H9 (cell line): ENCODE results near the gene SPDEF. TPM values are rescaled to one million over a fixed set of nuclear protein-coding genes. Genes with fewer than 3 reads are reported as not detected.

Experiments used
- DNase-seq: peaks from one replicate; pipeline ENCODE4 v3.0.0-alpha.2; 2017
- H2AFZ ChIP-seq: one replicate; pipeline ENCODE4 v1.6.1; 2013; ENCODE audit warnings: mild to moderate bottlenecking, low read length, control low read depth, moderate library complexity
- H2AK5ac ChIP-seq: 2 replicates; pipeline ENCODE4 v1.6.1; 2013; ENCODE audit warnings: low read length, control low read depth, mixed read lengths; ENCODE audit not compliant: insufficient read length
- H2BK120ac ChIP-seq: one replicate; pipeline ENCODE4 v1.6.1; 2013; ENCODE audit warnings: low read depth, mild to moderate bottlenecking, low read length, control low read depth, inconsistent platforms; ENCODE audit not compliant: poor library complexity, severe bottlenecking
- H2BK12ac ChIP-seq: 2 replicates; pipeline ENCODE4 v1.6.1; 2013; ENCODE audit warnings: low read length, control low read depth, mixed read lengths, low read depth; ENCODE audit not compliant: insufficient read length
- H2BK15ac ChIP-seq: 2 replicates; pipeline ENCODE4 v1.6.1; 2013; ENCODE audit warnings: low read depth, low read length, control low read depth
- H2BK20ac ChIP-seq: one replicate; pipeline ENCODE4 v1.6.1; 2013; ENCODE audit warnings: low read depth, mild to moderate bottlenecking, low read length, control low read depth, inconsistent platforms; ENCODE audit not compliant: poor library complexity, severe bottlenecking
- H2BK5ac ChIP-seq: 2 replicates; pipeline ENCODE4 v1.6.1; 2013; ENCODE audit warnings: low read length, control low read depth, mixed read lengths; ENCODE audit not compliant: insufficient read length
- H3K14ac ChIP-seq: 2 replicates; pipeline ENCODE4 v1.6.1; 2013; ENCODE audit warnings: low read length, control low read depth; ENCODE audit not compliant: insufficient read depth
- H3K18ac ChIP-seq: 2 replicates; pipeline ENCODE4 v1.6.1; 2013; ENCODE audit warnings: low read depth, mild to moderate bottlenecking, mixed read lengths, low read length, control low read depth; ENCODE audit not compliant: insufficient read length
- H3K23ac ChIP-seq: 2 replicates; pipeline ENCODE4 v1.6.1; 2013; ENCODE audit warnings: low read length, control low read depth, mixed read lengths, low read depth; ENCODE audit not compliant: insufficient read length
- H3K23me2 ChIP-seq: 2 replicates; pipeline ENCODE4 v1.6.1; 2013; ENCODE audit warnings: low read depth, mild to moderate bottlenecking, mixed read lengths, low read length, control low read depth; ENCODE audit not compliant: insufficient read length, poor library complexity, severe bottlenecking
- H3K27ac ChIP-seq: 2 replicates; pipeline ENCODE4 v1.5.1; 2013; ENCODE audit warnings: low read length, control low read depth, mixed read lengths, low read depth; ENCODE audit not compliant: insufficient read length
- H3K27me3 ChIP-seq: 2 replicates; pipeline ENCODE4 v1.6.1; 2013; ENCODE audit warnings: low read length, control low read depth, inconsistent platforms; ENCODE audit not compliant: insufficient read depth
- H3K4ac ChIP-seq: 2 replicates; pipeline ENCODE4 v1.6.1; 2013; ENCODE audit warnings: low read depth, mild to moderate bottlenecking, control low read depth, inconsistent platforms, low read length, moderate library complexity
- H3K4me1 ChIP-seq: 2 replicates; pipeline ENCODE4 v1.6.1; 2013; ENCODE audit warnings: low read length, control low read depth, inconsistent platforms; ENCODE audit not compliant: insufficient read depth
- H3K4me2 ChIP-seq: 2 replicates; pipeline ENCODE4 v1.6.1; 2013; ENCODE audit warnings: low read length, control low read depth, mixed read lengths; ENCODE audit not compliant: insufficient read length, insufficient read depth
- H3K56ac ChIP-seq: 2 replicates; pipeline ENCODE4 v1.6.1; 2013; ENCODE audit warnings: low read depth, mild to moderate bottlenecking, mixed read lengths, low read length, control low read depth; ENCODE audit not compliant: insufficient read length
- H3K79me1 ChIP-seq: 2 replicates; pipeline ENCODE4 v1.6.1; 2013; ENCODE audit warnings: low read depth, mild to moderate bottlenecking, moderate library complexity, low read length, control low read depth, inconsistent platforms; ENCODE audit not compliant: insufficient read depth, poor library complexity, severe bottlenecking
- H3K79me2 ChIP-seq: 2 replicates; pipeline ENCODE4 v1.6.1; 2013; ENCODE audit warnings: low read length, control low read depth, inconsistent platforms; ENCODE audit not compliant: insufficient read depth
- H3K9ac ChIP-seq: 2 replicates; pipeline ENCODE4 v1.6.1; 2013; ENCODE audit warnings: low read length, control low read depth, mixed read lengths; ENCODE audit not compliant: insufficient read length; ENCODE audit errors: extremely low read depth
- H3K9me3 ChIP-seq: one replicate; pipeline ENCODE4 v1.6.1; 2013; ENCODE audit warnings: low read depth, low read length, inconsistent platforms; ENCODE audit not compliant: control insufficient read depth
- H3T11ph ChIP-seq: one replicate; pipeline ENCODE4 v1.6.1; 2013; ENCODE audit warnings: mild to moderate bottlenecking, low read length, control low read depth, inconsistent platforms
- H4K20me1 ChIP-seq: one replicate; pipeline ENCODE4 v1.6.1; 2013; ENCODE audit not compliant: control insufficient read depth, insufficient read length, insufficient read depth
- H4K5ac ChIP-seq: 2 replicates; pipeline ENCODE4 v1.6.1; 2013; ENCODE audit warnings: low read depth, mild to moderate bottlenecking, mixed read lengths, low read length, control low read depth; ENCODE audit not compliant: insufficient read length
- H4K8ac ChIP-seq: replicated peaks from 2 replicates; pipeline ENCODE4 v1.6.1; 2013; ENCODE audit warnings: low read length, control low read depth, mixed read lengths, low read depth; ENCODE audit not compliant: insufficient read length
- H4K91ac ChIP-seq: 2 replicates; pipeline ENCODE4 v1.6.1; 2013; ENCODE audit warnings: low read depth, mild to moderate bottlenecking, moderate library complexity, mixed read lengths, low read length, control low read depth; ENCODE audit not compliant: insufficient read length
- H3K27ac Mint-ChIP-seq, 3 experiments: 2 replicates in 2 of 3; 3 replicates in 1 of 3; pipeline ENCODE4 v1.8.0; 2020 to 2021; ENCODE audit warnings: mixed read lengths in 3 of 3, mild to moderate bottlenecking in 1 of 3, moderate library complexity in 1 of 3
- H3K27me3 Mint-ChIP-seq: 2 replicates; pipeline ENCODE4 v1.8.0; 2021; ENCODE audit warnings: low read depth, mild to moderate bottlenecking, moderate library complexity, mixed read lengths
- H3K36me3 Mint-ChIP-seq, 3 experiments: 2 replicates in 2 of 3; 3 replicates in 1 of 3; pipeline ENCODE4 v1.8.0; 2020 to 2021; ENCODE audit warnings: low read depth in 3 of 3, mixed read lengths in 3 of 3; ENCODE audit not compliant: insufficient read depth in 1 of 3
- H3K4me1 Mint-ChIP-seq, 2 experiments: 2 replicates each; pipeline ENCODE4 v1.8.0; 2020; ENCODE audit warnings: mixed read lengths in 2 of 2
- H3K4me3 Mint-ChIP-seq, 2 experiments: 2 replicates in 1 of 2; 3 replicates in 1 of 2; pipeline ENCODE4 v1.8.0; 2020 to 2021; ENCODE audit warnings: mild to moderate bottlenecking in 2 of 2, mixed read lengths in 2 of 2, moderate library complexity in 1 of 2
- H3K9me3 Mint-ChIP-seq, 2 experiments: 2 replicates in 1 of 2; 3 replicates in 1 of 2; pipeline ENCODE4 v1.8.0; 2020; ENCODE audit warnings: mild to moderate bottlenecking in 2 of 2, mixed read lengths in 2 of 2, moderate library complexity in 1 of 2
- CTCF ChIP-seq: fragments of 200-600 bp; sonication (generic); conservative IDR thresholded peaks from 3 replicates; pipeline ENCODE4 v1.8.0; 2021; ENCODE audit warnings: antibody characterized with exemption, mild to moderate bottlenecking
- WGBS: extraction: QIAGEN DNeasy Blood & Tissue Kit; methylation state at CpG from one replicate; pipeline ENCODE4 v1.1.7; 2013; ENCODE audit warnings: missing lambda C conversion rate, low lambda C conversion rate, mixed read lengths; ENCODE audit not compliant: insufficient read length; ENCODE audit errors: extremely low coverage; 5-methylcytosine and 5-hydroxymethylcytosine counted together
- total RNA-seq: library from RNA; stranded (reverse); gene quantifications from 2 replicates; pipeline ENCODE4 v1.2.1, GENCODE V29; 2021

Gene SPDEF
- total RNA-seq, 1 experiment from 2014 or later: 0.15 TPM

GRCh38 chr6:34585108-34585507 is 29.0 kb upstream of the SPDEF start:
- H3K4me1 Mint-ChIP-seq: peaks cover 45 to 60% of the 10 kb centered on the region in 2 experiments

More at GRCh38 chr6:34585108-34585507, 29.0 kb upstream of the SPDEF start:
- Histone ChIP-seq H4K8ac (no peak overlapping the region), H4K20me1 (no peaks in the 10 kb centered on the region), H3K27me3 (no peaks in the 10 kb centered on the region), H2BK20ac (no peak overlapping the region), H2BK12ac (no peak overlapping the region), H3K23ac (no peak overlapping the region), H3K9ac (no peak overlapping the region), H2BK5ac (no peak overlapping the region), H3K4ac (no peak overlapping the region), H3K56ac (no peak overlapping the region), H3K14ac (no peak overlapping the region; the same call in 1 of the 2 replicates), H3K23me2 (no peaks in the 10 kb centered on the region), H3K79me1 (no peaks in the 10 kb centered on the region), H2AFZ (no peak overlapping the region), H3K4me1 (no peaks in the 10 kb centered on the region; the same call in 1 of the 2 replicates), H2BK120ac (no peak overlapping the region), H3T11ph (no peak overlapping the region), H2BK15ac (no peak overlapping the region), H3K4me2 (no peak overlapping the region), H2AK5ac (no peak overlapping the region), H4K5ac (no peak overlapping the region), H3K18ac (no peak overlapping the region), H4K91ac (no peak overlapping the region), H3K27ac (no peak overlapping the region), H3K9me3 (no peaks in the 10 kb centered on the region), H3K79me2 (no peaks in the 10 kb centered on the region)
- Mint-ChIP-seq H3K36me3 (peaks cover 0 to 5% (median 0%) of the 10 kb centered on the region in 3 experiments; a peak in 3 of 7 replicates), H3K9me3 (no peaks in the 10 kb centered on the region), H3K4me3 (no peak overlapping the region), H3K27ac (peak overlapping the region in 1 of 3 experiments; percentile 33; a peak in 3 of 7 replicates), H3K27me3 (no peaks in the 10 kb centered on the region; the same call in 1 of the 2 replicates)
- no peak for TF ChIP-seq CTCF
- WGBS: no CpG with 5 or more reads among the region's 2 CpGs
- no peak for DNase-seq
